ENCODE measurements around the gene RPGRIP1L.

DNA sequence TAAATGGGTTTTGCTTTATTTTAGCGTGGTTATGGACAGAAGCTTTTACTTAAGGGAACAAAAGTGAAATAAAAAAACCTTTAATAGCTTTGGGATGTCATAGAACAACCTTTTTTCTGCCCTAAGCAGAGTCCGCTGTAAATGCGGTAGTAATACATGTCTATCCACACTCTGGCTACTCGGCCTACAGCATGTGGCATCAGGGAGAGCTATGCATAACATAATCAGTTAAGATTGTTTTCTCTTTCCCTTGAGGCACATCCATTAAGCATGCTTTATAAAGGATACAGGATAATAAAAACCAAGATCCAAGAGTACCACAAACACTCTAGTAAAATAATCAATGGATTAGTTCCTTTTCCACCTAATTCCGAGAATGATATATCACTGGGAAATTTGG is 10.3 kb downstream of the RPGRIP1L start:
- TF ChIP-seq GATA3 (IDR thresholded peaks at IDR 0.05; ENCODE audit: low read depth, low read length) = no peak
- TF ChIP-seq GATA2 (IDR thresholded peaks at IDR 0.05; ENCODE audit: low read depth, low read length) = no peak
